ENCODE data around the gene KY. TPM values are rescaled to one million over a fixed set of nuclear protein-coding genes. Genes with fewer than 3 reads are reported as not detected.

The KY gene
- total and polyA plus RNA-seq, 2 experiments from 2014 or later, result not detected

DNA sequence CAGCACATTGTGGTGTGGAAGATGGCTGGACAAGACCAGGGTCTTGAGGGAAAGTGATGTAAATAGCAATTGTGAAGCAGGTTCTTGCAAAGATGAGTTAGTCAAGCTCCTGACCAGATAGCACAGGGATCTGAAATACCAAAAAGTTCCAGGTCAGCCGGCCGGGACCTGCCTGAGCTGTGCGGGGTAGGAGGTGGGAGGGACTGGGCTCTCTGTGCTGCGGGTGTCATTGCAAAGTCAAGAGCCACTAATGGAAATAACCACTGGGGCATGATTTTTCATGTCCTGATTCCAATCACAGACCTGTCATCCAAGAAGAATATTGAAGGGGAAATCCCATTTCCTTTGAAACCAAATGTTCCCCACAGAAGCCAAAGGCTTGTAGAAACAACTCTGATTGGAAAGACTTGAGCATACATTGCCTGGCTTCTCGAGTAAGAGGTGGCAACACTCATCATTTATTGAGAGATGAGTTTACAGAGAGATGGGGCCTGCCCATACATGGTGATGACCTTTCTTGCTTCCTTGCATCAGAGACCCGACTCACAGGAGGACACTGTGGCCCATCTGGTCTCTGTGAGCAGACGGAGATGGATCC, 44.2 kb upstream of the KY start:
- Mint-ChIP-seq H3K27me3 (ENCODE audit: insufficient read depth, low read depth, poor library complexity) (peaks cover 32% of the 10 kb centered on the region), H3K27ac (no peak overlapping the region), H3K4me3 (no peak overlapping the region), H3K4me1 (peaks cover 8% of the 10 kb centered on the region; the same call in 2 of the 3 replicates), H3K36me3 (ENCODE audit: low read depth) (no peaks in the 10 kb centered on the region), H3K9me3 (no peaks in the 10 kb centered on the region)
- Histone ChIP-seq H3K4me1 (ENCODE audit: insufficient read depth) (no peaks in the 10 kb centered on the region), H3K4me2 (no peak overlapping the region), H4K20me1 (replicated peaks; ENCODE audit: insufficient read depth) (no peaks in the 10 kb centered on the region), H3K79me2 (replicated peaks; ENCODE audit: insufficient read depth) (no peaks in the 10 kb centered on the region), H3K4me3 (no peak overlapping the region), H3K9me2 (ENCODE audit: insufficient read depth) (no peaks in the 10 kb centered on the region), H2AFZ (no peak overlapping the region), H3F3A (replicated peaks; ENCODE audit: low read depth) (no peaks in the 10 kb centered on the region), H3K27ac (ENCODE audit: low read depth) (no peak overlapping the region), H3K36me3 (ENCODE audit: insufficient read depth) (no peaks in the 10 kb centered on the region), H3K27me3 (ENCODE audit: insufficient read depth) (0 out of 2 replicates have a peak, but pooled peaks cover 4% of the 10 kb centered on the region)
- TF ChIP-seq, protein P1, sequence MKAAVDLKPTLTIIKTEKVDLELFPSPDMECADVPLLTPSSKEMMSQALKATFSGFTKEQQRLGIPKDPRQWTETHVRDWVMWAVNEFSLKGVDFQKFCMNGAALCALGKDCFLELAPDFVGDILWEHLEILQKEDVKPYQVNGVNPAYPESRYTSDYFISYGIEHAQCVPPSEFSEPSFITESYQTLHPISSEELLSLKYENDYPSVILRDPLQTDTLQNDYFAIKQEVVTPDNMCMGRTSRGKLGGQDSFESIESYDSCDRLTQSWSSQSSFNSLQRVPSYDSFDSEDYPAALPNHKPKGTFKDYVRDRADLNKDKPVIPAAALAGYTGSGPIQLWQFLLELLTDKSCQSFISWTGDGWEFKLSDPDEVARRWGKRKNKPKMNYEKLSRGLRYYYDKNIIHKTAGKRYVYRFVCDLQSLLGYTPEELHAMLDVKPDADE (IDR thresholded peaks at IDR 0.05), result no peak
- no peak for TF ChIP-seq ZNF114 (CRISPR knock-in tag; IDR thresholded peaks at IDR 0.05)
- no peak for TF ChIP-seq NANOG (IDR thresholded peaks at IDR 0.05; ENCODE audit: borderline replicate concordance)
- TF ChIP-seq EZH2 (IDR thresholded peaks at IDR 0.05; ENCODE audit: low read depth, unreplicated experiment), result no peak
- TF ChIP-seq EZH2phosphoT487 (IDR thresholded peaks at IDR 0.05; ENCODE audit: unreplicated experiment), result no peak
- TF ChIP-seq STAT1 (IDR thresholded peaks at IDR 0.05; ENCODE audit: unreplicated experiment), result no peak
- TF ChIP-seq ZNF331 (CRISPR knock-in tag; IDR thresholded peaks at IDR 0.05; ENCODE audit: low read depth), result no peak
- no peak for TF ChIP-seq ZNF462 (CRISPR knock-in tag; IDR thresholded peaks at IDR 0.05)
- TF ChIP-seq, protein P2, sequence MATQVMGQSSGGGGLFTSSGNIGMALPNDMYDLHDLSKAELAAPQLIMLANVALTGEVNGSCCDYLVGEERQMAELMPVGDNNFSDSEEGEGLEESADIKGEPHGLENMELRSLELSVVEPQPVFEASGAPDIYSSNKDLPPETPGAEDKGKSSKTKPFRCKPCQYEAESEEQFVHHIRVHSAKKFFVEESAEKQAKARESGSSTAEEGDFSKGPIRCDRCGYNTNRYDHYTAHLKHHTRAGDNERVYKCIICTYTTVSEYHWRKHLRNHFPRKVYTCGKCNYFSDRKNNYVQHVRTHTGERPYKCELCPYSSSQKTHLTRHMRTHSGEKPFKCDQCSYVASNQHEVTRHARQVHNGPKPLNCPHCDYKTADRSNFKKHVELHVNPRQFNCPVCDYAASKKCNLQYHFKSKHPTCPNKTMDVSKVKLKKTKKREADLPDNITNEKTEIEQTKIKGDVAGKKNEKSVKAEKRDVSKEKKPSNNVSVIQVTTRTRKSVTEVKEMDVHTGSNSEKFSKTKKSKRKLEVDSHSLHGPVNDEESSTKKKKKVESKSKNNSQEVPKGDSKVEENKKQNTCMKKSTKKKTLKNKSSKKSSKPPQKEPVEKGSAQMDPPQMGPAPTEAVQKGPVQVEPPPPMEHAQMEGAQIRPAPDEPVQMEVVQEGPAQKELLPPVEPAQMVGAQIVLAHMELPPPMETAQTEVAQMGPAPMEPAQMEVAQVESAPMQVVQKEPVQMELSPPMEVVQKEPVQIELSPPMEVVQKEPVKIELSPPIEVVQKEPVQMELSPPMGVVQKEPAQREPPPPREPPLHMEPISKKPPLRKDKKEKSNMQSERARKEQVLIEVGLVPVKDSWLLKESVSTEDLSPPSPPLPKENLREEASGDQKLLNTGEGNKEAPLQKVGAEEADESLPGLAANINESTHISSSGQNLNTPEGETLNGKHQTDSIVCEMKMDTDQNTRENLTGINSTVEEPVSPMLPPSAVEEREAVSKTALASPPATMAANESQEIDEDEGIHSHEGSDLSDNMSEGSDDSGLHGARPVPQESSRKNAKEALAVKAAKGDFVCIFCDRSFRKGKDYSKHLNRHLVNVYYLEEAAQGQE (IDR thresholded peaks at IDR 0.05; ENCODE audit: unreplicated experiment), result no peak
- TF ChIP-seq CTCF (conservative IDR thresholded peaks at IDR 0.05; ENCODE audit: low read depth in 2 of 2), result no peak
- no peak for TF ChIP-seq POLR2AphosphoS5 (IDR thresholded peaks at IDR 0.05; ENCODE audit: low read depth)
- no peak for TF ChIP-seq JUNB (IDR thresholded peaks at IDR 0.05; ENCODE audit: unreplicated experiment)
- TF ChIP-seq CREB1 (CRISPR knock-in tag; IDR thresholded peaks at IDR 0.05; ENCODE audit: low read depth), result no peak
- ATAC-seq (peak; percentile 56), DNase-seq (ENCODE audit: low spot score) (no peak)

Measured in GM23338 (cell line).